Fibroblast of lung (primary cell): ENCODE measurements around the gene FGF4.

ENCODE experiments used
- EZH2 ChIP-seq: IDR thresholded peaks from 2 replicates; pipeline ENCODE4 v1.5.1; 2012; ENCODE audit warnings: low read length, control low read depth, mild to moderate bottlenecking; ENCODE audit errors: missing control alignments
- TF ChIP-seq, protein P1 (sequence below), 2 donors: IDR thresholded peaks in 1 of 2; conservative IDR thresholded peaks in 1 of 2; 1 replicate in 1 of 2; 2 replicates in 1 of 2; pipeline ENCODE4 v1.5.1; 2011 to 2012; ENCODE audit warnings: low read length in 2 of 2, control low read depth in 1 of 2, inconsistent platforms in 1 of 2, low read depth in 1 of 2, mild to moderate bottlenecking in 1 of 2

DNA sequence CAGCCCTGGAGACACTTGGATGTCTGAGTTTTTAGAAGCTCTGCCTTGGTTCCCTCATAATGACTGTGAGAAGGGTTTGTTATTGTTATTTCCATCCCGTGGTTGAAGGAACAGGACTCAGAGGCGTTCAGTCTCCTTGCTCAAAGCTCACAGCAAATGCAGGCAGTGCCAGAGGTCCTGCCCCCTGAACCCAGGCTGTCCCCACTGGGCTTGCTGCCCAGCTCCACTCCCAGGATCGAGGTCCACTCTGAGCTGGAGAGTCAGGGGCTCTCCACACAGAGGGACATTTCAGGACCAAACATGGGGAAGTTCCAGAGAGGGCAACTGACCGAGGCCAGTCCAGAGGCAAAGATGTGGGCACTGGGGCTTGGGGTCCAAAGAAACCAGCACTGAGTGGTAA is 14.8 kb downstream of the FGF4 start:
- TF ChIP-seq, protein P1, sequence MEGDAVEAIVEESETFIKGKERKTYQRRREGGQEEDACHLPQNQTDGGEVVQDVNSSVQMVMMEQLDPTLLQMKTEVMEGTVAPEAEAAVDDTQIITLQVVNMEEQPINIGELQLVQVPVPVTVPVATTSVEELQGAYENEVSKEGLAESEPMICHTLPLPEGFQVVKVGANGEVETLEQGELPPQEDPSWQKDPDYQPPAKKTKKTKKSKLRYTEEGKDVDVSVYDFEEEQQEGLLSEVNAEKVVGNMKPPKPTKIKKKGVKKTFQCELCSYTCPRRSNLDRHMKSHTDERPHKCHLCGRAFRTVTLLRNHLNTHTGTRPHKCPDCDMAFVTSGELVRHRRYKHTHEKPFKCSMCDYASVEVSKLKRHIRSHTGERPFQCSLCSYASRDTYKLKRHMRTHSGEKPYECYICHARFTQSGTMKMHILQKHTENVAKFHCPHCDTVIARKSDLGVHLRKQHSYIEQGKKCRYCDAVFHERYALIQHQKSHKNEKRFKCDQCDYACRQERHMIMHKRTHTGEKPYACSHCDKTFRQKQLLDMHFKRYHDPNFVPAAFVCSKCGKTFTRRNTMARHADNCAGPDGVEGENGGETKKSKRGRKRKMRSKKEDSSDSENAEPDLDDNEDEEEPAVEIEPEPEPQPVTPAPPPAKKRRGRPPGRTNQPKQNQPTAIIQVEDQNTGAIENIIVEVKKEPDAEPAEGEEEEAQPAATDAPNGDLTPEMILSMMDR (conservative IDR thresholded peaks at IDR 0.05 in 1 of 2, IDR thresholded peaks at IDR 0.05 in 1 of 2; ENCODE audit: low read depth in 1 of 2, low read length in 2 of 2): no peak
- TF ChIP-seq EZH2: no peak
